HCT116 (cell line): ENCODE measurements around the gene ALDH7A1. TPM values are rescaled to one million over a fixed set of nuclear protein-coding genes. Genes with fewer than 3 reads are reported as not detected.

Source experiments
- ATAC-seq: fragments of 200-7000 bp; cut with Tn5 transposase; 2 replicates; pipeline ENCODE4 v1.9.1; 2020; ENCODE audit warnings: mild to moderate bottlenecking, moderate library complexity
- BruUV-seq: library from RNA; stranded (reverse); fragments of 400-500 nt; replicated peaks from 2 replicates; lab custom pipeline; 2021; lab: Mats Ljungman, UMichigan
- CTCF ChIA-PET: fragments of 300-600 bp; sonication (Branson Sonifier 250); formaldehyde crosslinking; loops from one replicate; lab custom pipeline; 2021; ENCODE audit warnings: antibody characterized with exemption; lab: Charles Lee
- POLR2A ChIA-PET: fragments of 300-600, 350-600 bp; sonication (Branson Sonifier 250); formaldehyde crosslinking; loops from one replicate; lab custom pipeline; 2021; ENCODE audit warnings: antibody characterized with exemption; lab: Charles Lee
- RAD21 ChIA-PET, 2 experiments: fragments of 300-600 bp; sonication (Branson Sonifier 250); formaldehyde crosslinking; loops; one replicate each; lab custom pipeline; 2023; ENCODE audit warnings: low total read pairs in 2 of 2; ENCODE audit not compliant: uncharacterized antibody in 2 of 2, unreplicated experiment in 2 of 2, low non-redundant PET in 1 of 2; lab: Charles Lee
- DNase-seq: peaks from one replicate; pipeline ENCODE4 v3.0.0-alpha.2; 2010; ENCODE audit warnings: low read depth, low spot score
- H2AFZ ChIP-seq: fragments of 200-600 bp; shearing (Covaris generic), sonication (generic); 2 replicates; pipeline ENCODE4 v1.6.1; 2017; ENCODE audit warnings: low read depth, mixed run types, mixed read lengths, antibody characterized with exemption, low read length; ENCODE audit not compliant: poor library complexity, severe bottlenecking
- H3K27ac ChIP-seq: 2 replicates; pipeline ENCODE4 v1.5.1; 2012; ENCODE audit warnings: low read depth, low read length
- H3K27me3 ChIP-seq: fragments of 200-600 bp; sonication (generic); 2 replicates; pipeline ENCODE4 v1.6.1; 2016; ENCODE audit warnings: mixed run types, low read length, mixed read lengths; ENCODE audit not compliant: insufficient read depth
- H3K36me3 ChIP-seq, 2 experiments: fragments of 200-500 bp in 1 of 2; fragments of 200-600 bp in 1 of 2; sonication (Bioruptor generic) in 1 of 2; sonication (generic) in 1 of 2; 2 replicates each; pipeline versions ENCODE4 v1.5.1 to v1.6.1; 2014 to 2016; ENCODE audit warnings: low read length in 2 of 2, inconsistent platforms in 1 of 2, mixed read lengths in 1 of 2, mixed run types in 1 of 2; ENCODE audit not compliant: insufficient read depth in 2 of 2, control insufficient read depth in 1 of 2
- H3K4me1 ChIP-seq, 2 experiments: fragments of 200-600 bp in 1 of 2; sonication (generic) in 1 of 2; 2 replicates each; pipeline versions ENCODE4 v1.5.1 to v1.6.1; 2012 to 2017; ENCODE audit warnings: low read length in 2 of 2, inconsistent platforms in 1 of 2, mild to moderate bottlenecking in 1 of 2, mixed read lengths in 1 of 2, mixed run types in 1 of 2, moderate library complexity in 1 of 2; ENCODE audit not compliant: insufficient read depth in 2 of 2, control insufficient read depth in 1 of 2
- H3K4me2 ChIP-seq: fragments of 200-600 bp; sonication (generic); 2 replicates; pipeline ENCODE4 v1.6.1; 2017; ENCODE audit warnings: mixed run types, low read length, mixed read lengths
- H3K4me3 ChIP-seq, 2 experiments: fragments of 200-600 bp in 1 of 2; sonication (generic) in 1 of 2; replicated peaks in 1 of 2; 2 replicates each; pipeline ENCODE4 v1.5.1; 2011 to 2016; ENCODE audit warnings: low read length in 2 of 2, control low read depth in 1 of 2, low read depth in 1 of 2, mild to moderate bottlenecking in 1 of 2, mixed read lengths in 1 of 2, mixed run types in 1 of 2
- H3K79me2 ChIP-seq: fragments of 200-600 bp; sonication (generic); 2 replicates; pipeline ENCODE4 v1.6.1; 2017; ENCODE audit warnings: mild to moderate bottlenecking, mixed run types, low read length, moderate library complexity, mixed read lengths; ENCODE audit not compliant: insufficient read depth
- H3K9ac ChIP-seq: fragments of 200-600 bp; sonication (generic); 2 replicates; pipeline ENCODE4 v1.6.1; 2016; ENCODE audit warnings: low read length, mixed read lengths
- H3K9me2 ChIP-seq: fragments of 200-600 bp; sonication (generic), shearing (Covaris generic); 2 replicates; pipeline ENCODE4 v1.6.1; 2017; ENCODE audit warnings: mixed run types, mild to moderate bottlenecking, moderate library complexity; ENCODE audit not compliant: insufficient read depth
- H3K9me3 ChIP-seq, 2 experiments: fragments of 200-500 bp in 1 of 2; fragments of 200-600 bp in 1 of 2; sonication (Bioruptor generic) in 1 of 2; sonication (generic) in 1 of 2; 2 replicates each; pipeline ENCODE4 v1.6.1; 2014 to 2017; ENCODE audit warnings: low read length in 2 of 2, mixed read lengths in 2 of 2, inconsistent platforms in 1 of 2, low read depth in 1 of 2, mild to moderate bottlenecking in 1 of 2, mixed run types in 1 of 2, moderate library complexity in 1 of 2; ENCODE audit not compliant: control insufficient read depth in 1 of 2, insufficient read depth in 1 of 2
- H4K20me1 ChIP-seq: fragments of 200-600 bp; sonication (generic), shearing (Covaris generic); 2 replicates; pipeline ENCODE4 v1.6.1; 2017; ENCODE audit warnings: mixed run types, mild to moderate bottlenecking, moderate library complexity; ENCODE audit not compliant: insufficient read depth
- CBX3 ChIP-seq: IDR thresholded peaks from 2 replicates; pipeline ENCODE4 v1.6.1; 2012; ENCODE audit warnings: low read depth
- CEBPB ChIP-seq: IDR thresholded peaks from 2 replicates; pipeline ENCODE4 v1.6.1; 2012; ENCODE audit warnings: low read depth
- EGR1 ChIP-seq: IDR thresholded peaks from 2 replicates; pipeline ENCODE4 v1.6.1; 2012; ENCODE audit warnings: low read depth
- EZH2 ChIP-seq: fragments of 200-600 bp; sonication (generic); IDR thresholded peaks from 2 replicates; pipeline ENCODE4 v1.6.1; 2017; ENCODE audit warnings: antibody characterized with exemption, mixed run types
- JUND ChIP-seq: IDR thresholded peaks from 2 replicates; pipeline ENCODE4 v1.6.1; 2012
- POLR2AphosphoS5 ChIP-seq: IDR thresholded peaks from 2 replicates; pipeline ENCODE4 v1.6.1; 2011; ENCODE audit warnings: mild to moderate bottlenecking, low read depth, low read length, moderate library complexity
- SP1 ChIP-seq: IDR thresholded peaks from 2 replicates; pipeline ENCODE4 v1.6.1; 2012; ENCODE audit warnings: low read depth
- SRF ChIP-seq: IDR thresholded peaks from 2 replicates; pipeline ENCODE4 v1.6.1; 2012; ENCODE audit warnings: low read depth
- TCF7L2 ChIP-seq: IDR thresholded peaks from 2 replicates; pipeline ENCODE4 v1.7.0; 2011; ENCODE audit warnings: borderline replicate concordance, inconsistent platforms; ENCODE audit not compliant: insufficient read depth, insufficient read length; ENCODE audit errors: extremely low read depth
- ZNF274 ChIP-seq: fragments of 200-500 bp; sonication (Bioruptor generic); IDR thresholded peaks from 2 replicates; pipeline ENCODE4 v1.6.1; 2014; ENCODE audit warnings: mild to moderate bottlenecking, low read depth, low read length, inconsistent platforms
- intact Hi-C: fragments of 100-400 bp; cut with micrococcal nuclease; formaldehyde crosslinking; loops from 2 replicates; pipeline ENCODE4 v1.10.0; 2022
- total RNA-seq: library from RNA; stranded (reverse); gene quantifications from one replicate; pipeline ENCODE4 v1.2.1, GENCODE V29; 2021; ENCODE audit not compliant: unreplicated experiment
- TF ChIP-seq, protein P1 (sequence below), 3 experiments: fragments of 200-600 bp in 1 of 3; sonication (generic) in 1 of 3; IDR thresholded peaks in 2 of 3; conservative IDR thresholded peaks in 1 of 3; 2 replicates each; pipeline ENCODE4 v1.5.1; 2012 to 2017; ENCODE audit warnings: low read depth in 2 of 3, low read length in 2 of 3, antibody characterized with exemption in 1 of 3, borderline replicate concordance in 1 of 3, control low read depth in 1 of 3, mild to moderate bottlenecking in 1 of 3, mixed read lengths in 1 of 3, mixed run types in 1 of 3, moderate library complexity in 1 of 3; ENCODE audit not compliant: insufficient read depth in 1 of 3
- TF ChIP-seq, protein P2 (sequence below): IDR thresholded peaks from 2 replicates; pipeline ENCODE4 v1.6.1; 2012
- TF ChIP-seq, protein P3 (sequence below): IDR thresholded peaks from 2 replicates; pipeline ENCODE4 v1.6.1; 2012; ENCODE audit warnings: low read depth
- TF ChIP-seq, protein P4 (sequence below): IDR thresholded peaks from 2 replicates; pipeline ENCODE4 v1.6.1; 2011; ENCODE audit warnings: mild to moderate bottlenecking, low read length, moderate library complexity; ENCODE audit not compliant: insufficient replicate concordance; ENCODE audit errors: extremely low read depth

ALDH7A1 gene
- total RNA-seq, 1 experiment from 2014 or later, result 93.2 TPM

DNA sequence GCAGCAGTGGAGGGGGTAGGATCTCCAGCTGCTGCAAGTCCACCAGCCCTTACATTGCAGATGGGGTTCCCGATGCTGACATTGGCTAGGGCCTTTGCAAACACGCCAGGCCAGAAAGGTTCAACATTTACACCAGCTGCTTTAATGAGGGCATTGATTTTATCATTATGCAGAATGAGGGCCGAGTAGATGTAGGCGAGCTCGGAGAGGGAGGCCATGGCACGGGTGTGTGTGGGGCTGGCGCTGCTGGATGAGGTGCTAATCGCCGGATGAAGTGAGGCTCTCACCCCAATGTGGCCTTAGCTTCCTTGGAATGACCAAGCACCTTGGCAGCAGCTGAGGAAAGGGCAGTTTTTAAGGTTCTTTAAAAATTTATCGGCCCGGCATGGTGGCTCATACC, 33.1 kb upstream of the ALDH7A1 start:
- BruUV-seq, result no TSS peak
- ChIA-PET CTCF (no interaction called here), RAD21 (no interaction called here), POLR2A (no interaction called here)
- Histone ChIP-seq H4K20me1 (no peaks in the 10 kb centered on the region), H3K9ac (no peak overlapping the region), H3K27me3 (no peaks in the 10 kb centered on the region), H3K79me2 (peaks cover 13% of the 10 kb centered on the region; the same call in 1 of the 2 replicates), H3K27ac (no peak overlapping the region), H3K4me2 (no peak overlapping the region), H3K9me3 (no peaks in the 10 kb centered on the region), H3K4me3 (no peak overlapping the region), H3K36me3 (peaks cover 2 to 9% of the 10 kb centered on the region in 2 experiments; a peak in 1 of 4 replicates), H2AFZ (no peak overlapping the region), H3K4me1 (peaks cover 25 to 26% of the 10 kb centered on the region in 2 experiments), H3K9me2 (no peaks in the 10 kb centered on the region)
- TF ChIP-seq, protein P1, sequence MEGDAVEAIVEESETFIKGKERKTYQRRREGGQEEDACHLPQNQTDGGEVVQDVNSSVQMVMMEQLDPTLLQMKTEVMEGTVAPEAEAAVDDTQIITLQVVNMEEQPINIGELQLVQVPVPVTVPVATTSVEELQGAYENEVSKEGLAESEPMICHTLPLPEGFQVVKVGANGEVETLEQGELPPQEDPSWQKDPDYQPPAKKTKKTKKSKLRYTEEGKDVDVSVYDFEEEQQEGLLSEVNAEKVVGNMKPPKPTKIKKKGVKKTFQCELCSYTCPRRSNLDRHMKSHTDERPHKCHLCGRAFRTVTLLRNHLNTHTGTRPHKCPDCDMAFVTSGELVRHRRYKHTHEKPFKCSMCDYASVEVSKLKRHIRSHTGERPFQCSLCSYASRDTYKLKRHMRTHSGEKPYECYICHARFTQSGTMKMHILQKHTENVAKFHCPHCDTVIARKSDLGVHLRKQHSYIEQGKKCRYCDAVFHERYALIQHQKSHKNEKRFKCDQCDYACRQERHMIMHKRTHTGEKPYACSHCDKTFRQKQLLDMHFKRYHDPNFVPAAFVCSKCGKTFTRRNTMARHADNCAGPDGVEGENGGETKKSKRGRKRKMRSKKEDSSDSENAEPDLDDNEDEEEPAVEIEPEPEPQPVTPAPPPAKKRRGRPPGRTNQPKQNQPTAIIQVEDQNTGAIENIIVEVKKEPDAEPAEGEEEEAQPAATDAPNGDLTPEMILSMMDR (IDR thresholded peaks at IDR 0.05 in 2 of 3, conservative IDR thresholded peaks at IDR 0.05 in 1 of 3; ENCODE audit: borderline replicate concordance in 1 of 3, insufficient read depth in 1 of 3, low read depth in 2 of 3, low read length in 2 of 3), result no peak
- TF ChIP-seq ZNF274 (no peak), POLR2AphosphoS5 (no peak), SP1 (no peak), SRF (no peak), EZH2 (no peak), EGR1 (no peak), CEBPB (no peak), CBX3 (no peak), TCF7L2 (no peak), JUND (no peak)
- TF ChIP-seq, protein P2, sequence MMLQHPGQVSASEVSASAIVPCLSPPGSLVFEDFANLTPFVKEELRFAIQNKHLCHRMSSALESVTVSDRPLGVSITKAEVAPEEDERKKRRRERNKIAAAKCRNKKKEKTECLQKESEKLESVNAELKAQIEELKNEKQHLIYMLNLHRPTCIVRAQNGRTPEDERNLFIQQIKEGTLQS, result no peak
- TF ChIP-seq, protein P3, sequence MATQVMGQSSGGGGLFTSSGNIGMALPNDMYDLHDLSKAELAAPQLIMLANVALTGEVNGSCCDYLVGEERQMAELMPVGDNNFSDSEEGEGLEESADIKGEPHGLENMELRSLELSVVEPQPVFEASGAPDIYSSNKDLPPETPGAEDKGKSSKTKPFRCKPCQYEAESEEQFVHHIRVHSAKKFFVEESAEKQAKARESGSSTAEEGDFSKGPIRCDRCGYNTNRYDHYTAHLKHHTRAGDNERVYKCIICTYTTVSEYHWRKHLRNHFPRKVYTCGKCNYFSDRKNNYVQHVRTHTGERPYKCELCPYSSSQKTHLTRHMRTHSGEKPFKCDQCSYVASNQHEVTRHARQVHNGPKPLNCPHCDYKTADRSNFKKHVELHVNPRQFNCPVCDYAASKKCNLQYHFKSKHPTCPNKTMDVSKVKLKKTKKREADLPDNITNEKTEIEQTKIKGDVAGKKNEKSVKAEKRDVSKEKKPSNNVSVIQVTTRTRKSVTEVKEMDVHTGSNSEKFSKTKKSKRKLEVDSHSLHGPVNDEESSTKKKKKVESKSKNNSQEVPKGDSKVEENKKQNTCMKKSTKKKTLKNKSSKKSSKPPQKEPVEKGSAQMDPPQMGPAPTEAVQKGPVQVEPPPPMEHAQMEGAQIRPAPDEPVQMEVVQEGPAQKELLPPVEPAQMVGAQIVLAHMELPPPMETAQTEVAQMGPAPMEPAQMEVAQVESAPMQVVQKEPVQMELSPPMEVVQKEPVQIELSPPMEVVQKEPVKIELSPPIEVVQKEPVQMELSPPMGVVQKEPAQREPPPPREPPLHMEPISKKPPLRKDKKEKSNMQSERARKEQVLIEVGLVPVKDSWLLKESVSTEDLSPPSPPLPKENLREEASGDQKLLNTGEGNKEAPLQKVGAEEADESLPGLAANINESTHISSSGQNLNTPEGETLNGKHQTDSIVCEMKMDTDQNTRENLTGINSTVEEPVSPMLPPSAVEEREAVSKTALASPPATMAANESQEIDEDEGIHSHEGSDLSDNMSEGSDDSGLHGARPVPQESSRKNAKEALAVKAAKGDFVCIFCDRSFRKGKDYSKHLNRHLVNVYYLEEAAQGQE, result no peak
- TF ChIP-seq, protein P4, sequence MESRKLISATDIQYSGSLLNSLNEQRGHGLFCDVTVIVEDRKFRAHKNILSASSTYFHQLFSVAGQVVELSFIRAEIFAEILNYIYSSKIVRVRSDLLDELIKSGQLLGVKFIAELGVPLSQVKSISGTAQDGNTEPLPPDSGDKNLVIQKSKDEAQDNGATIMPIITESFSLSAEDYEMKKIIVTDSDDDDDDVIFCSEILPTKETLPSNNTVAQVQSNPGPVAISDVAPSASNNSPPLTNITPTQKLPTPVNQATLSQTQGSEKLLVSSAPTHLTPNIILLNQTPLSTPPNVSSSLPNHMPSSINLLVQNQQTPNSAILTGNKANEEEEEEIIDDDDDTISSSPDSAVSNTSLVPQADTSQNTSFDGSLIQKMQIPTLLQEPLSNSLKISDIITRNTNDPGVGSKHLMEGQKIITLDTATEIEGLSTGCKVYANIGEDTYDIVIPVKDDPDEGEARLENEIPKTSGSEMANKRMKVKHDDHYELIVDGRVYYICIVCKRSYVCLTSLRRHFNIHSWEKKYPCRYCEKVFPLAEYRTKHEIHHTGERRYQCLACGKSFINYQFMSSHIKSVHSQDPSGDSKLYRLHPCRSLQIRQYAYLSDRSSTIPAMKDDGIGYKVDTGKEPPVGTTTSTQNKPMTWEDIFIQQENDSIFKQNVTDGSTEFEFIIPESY, result no peak
- no peak for DNase-seq
- no peak for ATAC-seq
- intact Hi-C loops, result no loop called here
